H1 (cell line): ENCODE results near the gene DDX4. TPM values are rescaled to one million over a fixed set of nuclear protein-coding genes. Genes with fewer than 3 reads are reported as not detected.
"Not testable (repeated sequence)": the region's sequence is repeated elsewhere in the genome, so short reads cannot be mapped to it uniquely, and the experiment has no call there.

ENCODE experiments used
- CTCF ChIA-PET: fragments of 300-600 bp; sonication (Branson Sonifier 250); formaldehyde crosslinking; loops from one replicate; lab custom pipeline; 2021; ENCODE audit not compliant: partially characterized antibody; lab: Charles Lee
- POLR2A ChIA-PET: fragments of 300-600 bp; sonication (Branson Sonifier 250); formaldehyde crosslinking; loops from one replicate; lab custom pipeline; 2021; ENCODE audit warnings: inconsistent platforms; ENCODE audit not compliant: partially characterized antibody; lab: Charles Lee
- DNase-seq, 2 experiments: peaks; one replicate each; pipeline versions ENCODE4 v3.0.0 to v3.0.0-alpha.2; 2010 to 2022; ENCODE audit warnings: low spot score in 2 of 2, low read depth in 1 of 2, mixed read lengths in 1 of 2
- FAIRE-seq: peaks from 2 replicates; lab custom pipeline; 2011; peaks lifted over from hg19 to GRCh38; lab: Jason Lieb, UNC
- H2AFZ ChIP-seq: 2 replicates; pipeline ENCODE4 v1.8.1; 2012; ENCODE audit warnings: low read length, inconsistent platforms
- H2AK5ac ChIP-seq: 2 replicates; pipeline ENCODE4 v1.6.1; 2013; ENCODE audit warnings: low read depth, low read length
- H2BK120ac ChIP-seq: replicated peaks from 2 replicates; pipeline ENCODE3; 2013; ENCODE audit warnings: low read depth, low read length, inconsistent platforms
- H2BK12ac ChIP-seq: 2 replicates; pipeline ENCODE4 v1.6.1; 2013; ENCODE audit warnings: low read depth, low read length
- H2BK15ac ChIP-seq: 2 replicates; pipeline ENCODE4 v1.6.1; 2013; ENCODE audit warnings: low read length
- H2BK20ac ChIP-seq: 2 replicates; pipeline ENCODE4 v1.6.1; 2013; ENCODE audit warnings: low read length
- H2BK5ac ChIP-seq: 2 replicates; pipeline ENCODE4 v1.6.1; 2013; ENCODE audit warnings: low read depth, low read length
- H3K14ac ChIP-seq: 2 replicates; pipeline ENCODE4 v1.6.1; 2013; ENCODE audit warnings: inconsistent platforms; ENCODE audit not compliant: insufficient read length
- H3K18ac ChIP-seq: 2 replicates; pipeline ENCODE4 v1.6.1; 2013; ENCODE audit warnings: low read length; ENCODE audit errors: extremely low read depth
- H3K23ac ChIP-seq: 2 replicates; pipeline ENCODE4 v1.6.1; 2013; ENCODE audit warnings: inconsistent platforms; ENCODE audit not compliant: insufficient read length
- H3K23me2 ChIP-seq: 2 replicates; pipeline ENCODE4 v1.6.1; 2013; ENCODE audit warnings: low read depth, low read length
- H3K27ac ChIP-seq: 2 replicates; pipeline ENCODE4 v1.6.1; 2011; ENCODE audit warnings: low read depth, low read length, inconsistent platforms
- H3K27me3 ChIP-seq, 4 experiments: replicated peaks in 1 of 4; 1 replicate in 1 of 4; 2 replicates in 3 of 4; pipeline versions ENCODE4 v1.6.1 to v1.8.1; 2011 to 2013; ENCODE audit warnings: low read length in 3 of 4, mild to moderate bottlenecking in 3 of 4, inconsistent platforms in 2 of 4, mixed read lengths in 2 of 4, moderate library complexity in 1 of 4; ENCODE audit not compliant: control insufficient read depth in 3 of 4, insufficient read depth in 3 of 4; ENCODE audit errors: extremely low read depth in 1 of 4
- H3K36me3 ChIP-seq, 4 experiments: 2 replicates each; pipeline versions ENCODE4 v1.6.1 to v1.8.1; 2011 to 2013; ENCODE audit warnings: mild to moderate bottlenecking in 4 of 4, low read length in 3 of 4, moderate library complexity in 2 of 4, control low read depth in 1 of 4, inconsistent platforms in 1 of 4; ENCODE audit not compliant: insufficient read depth in 4 of 4, control insufficient read depth in 2 of 4
- H3K4ac ChIP-seq: replicated peaks from 2 replicates; pipeline ENCODE3; 2013; ENCODE audit warnings: low read length, low read depth, mixed read lengths, inconsistent platforms; ENCODE audit not compliant: insufficient read length
- H3K4me1 ChIP-seq, 4 experiments: replicated peaks in 1 of 4; 1 replicate in 1 of 4; 2 replicates in 3 of 4; pipeline versions ENCODE4 v1.6.1 to v1.8.1; 2011 to 2013; ENCODE audit warnings: low read length in 3 of 4, inconsistent platforms in 2 of 4, mixed read lengths in 1 of 4; ENCODE audit not compliant: insufficient read depth in 4 of 4, control insufficient read depth in 3 of 4
- H3K4me2 ChIP-seq, 2 experiments: 2 replicates each; pipeline versions ENCODE4 v1.6.1 to v1.8.1; 2011 to 2013; ENCODE audit warnings: low read depth in 2 of 2, low read length in 2 of 2, control low read depth in 1 of 2, inconsistent platforms in 1 of 2, mild to moderate bottlenecking in 1 of 2; ENCODE audit not compliant: insufficient read depth in 1 of 2
- H3K4me3 ChIP-seq, 4 experiments: fragments of 200-600, 300-600 bp in 1 of 4; sonication (generic), shearing (Covaris generic), sonication (Bioruptor Twin) in 1 of 4; 2 replicates each; pipeline versions ENCODE4 v1.5.1 to v1.8.1; 2011 to 2016; ENCODE audit warnings: low read length in 4 of 4, low read depth in 3 of 4, control low read depth in 2 of 4, inconsistent platforms in 2 of 4, mild to moderate bottlenecking in 2 of 4, mixed read lengths in 1 of 4, moderate library complexity in 1 of 4; ENCODE audit not compliant: insufficient read depth in 2 of 4; ENCODE audit errors: extremely low read depth in 1 of 4
- H3K56ac ChIP-seq: replicated peaks from 2 replicates; pipeline ENCODE3; 2013; ENCODE audit warnings: low read depth, mild to moderate bottlenecking, mixed read lengths, low read length, inconsistent platforms; ENCODE audit not compliant: insufficient read length
- H3K79me1 ChIP-seq: 2 replicates; pipeline ENCODE4 v1.6.1; 2013; ENCODE audit warnings: low read depth, low read length, control low read depth
- H3K79me2 ChIP-seq, 2 experiments: 2 replicates each; pipeline versions ENCODE4 v1.6.1 to v1.8.1; 2012 to 2013; ENCODE audit warnings: low read length in 2 of 2, mild to moderate bottlenecking in 2 of 2, inconsistent platforms in 1 of 2; ENCODE audit not compliant: insufficient read depth in 2 of 2, control insufficient read depth in 1 of 2
- H3K9ac ChIP-seq, 4 experiments: replicated peaks in 1 of 4; 1 replicate in 1 of 4; 2 replicates in 3 of 4; pipeline versions ENCODE4 v1.6.1 to v1.8.1; 2011 to 2013; ENCODE audit warnings: low read depth in 3 of 4, low read length in 3 of 4, control low read depth in 2 of 4, mild to moderate bottlenecking in 2 of 4, moderate library complexity in 2 of 4, inconsistent platforms in 1 of 4; ENCODE audit errors: extremely low read depth in 1 of 4
- H3K9me3 ChIP-seq, 2 experiments: 2 replicates each; pipeline versions ENCODE4 v1.6.1 to v1.8.1; 2012 to 2013; ENCODE audit warnings: mild to moderate bottlenecking in 2 of 2, moderate library complexity in 2 of 2, control low read depth in 1 of 2, inconsistent platforms in 1 of 2, low read depth in 1 of 2, low read length in 1 of 2, mixed read lengths in 1 of 2; ENCODE audit not compliant: insufficient read depth in 2 of 2
- H4K20me1 ChIP-seq, 2 experiments: replicated peaks in 1 of 2; 2 replicates each; pipeline versions ENCODE3 to v1.8.1; 2011 to 2013; ENCODE audit warnings: inconsistent platforms in 2 of 2, low read length in 2 of 2, mild to moderate bottlenecking in 1 of 2; ENCODE audit not compliant: insufficient read depth in 2 of 2, control insufficient read depth in 1 of 2
- H4K5ac ChIP-seq: 2 replicates; pipeline ENCODE4 v1.6.1; 2013; ENCODE audit warnings: low read length, low read depth, mixed read lengths, inconsistent platforms; ENCODE audit not compliant: insufficient read length
- H4K8ac ChIP-seq: 2 replicates; pipeline ENCODE4 v1.8.0; 2013; ENCODE audit warnings: mild to moderate bottlenecking, moderate library complexity, low read length, inconsistent platforms; ENCODE audit not compliant: insufficient read depth; ENCODE audit errors: extremely low read depth
- H4K91ac ChIP-seq: replicated peaks from 2 replicates; pipeline ENCODE3; 2013; ENCODE audit warnings: low read length, mixed read lengths, inconsistent platforms; ENCODE audit not compliant: insufficient read length
- WGBS, 2 experiments: shearing (Covaris generic) in 1 of 2; methylation state at CpG; one replicate each; pipeline versions ENCODE4 v1.1.6 to v1.1.7; 2013 to 2015; ENCODE audit warnings: low lambda C conversion rate in 2 of 2, mixed read lengths in 2 of 2, inconsistent platforms in 1 of 2, low coverage in 1 of 2, missing lambda C conversion rate in 1 of 2; ENCODE audit not compliant: insufficient replicate concordance in 2 of 2, insufficient coverage in 1 of 2, insufficient read length in 1 of 2; ENCODE audit errors: extremely low coverage in 1 of 2, missing lambda C conversion rate in 1 of 2; 5-methylcytosine and 5-hydroxymethylcytosine counted together
- polyA plus RNA-seq, 7 experiments: library from polyadenylated mRNA; depleted of rRNA in 3 of 7; stranded (reverse) in 5 of 7; unstranded in 2 of 7; fragments of >200 nt in 5 of 7; fragments of 200-250 nt in 2 of 7; gene quantifications; 1 replicate in 5 of 7; 2 replicates in 1 of 7; 4 replicates in 1 of 7; pipeline versions ENCODE4 v1.2.1 to v1.2.3, GENCODE V29; 2011 to 2013; ENCODE audit warnings: missing spikeins in 2 of 7, mixed read lengths in 2 of 7
- total RNA-seq: library from RNA; stranded (reverse); fragmentation: NEBNext Ultra II Directional; extraction: Animal tissue kit (Norgen Biotek cat#: 25700); gene quantifications from 2 replicates; pipeline ENCODE4 v1.2.1, GENCODE V29; 2021

Gene DDX4
- total and polyA plus RNA-seq, 2 of the 8 experiments (the other 6 are each of a cell fraction or from before 2014, with no cell fraction given), result 0.15 TPM; not detected in 1

- H3K36me3 ChIP-seq, CTCF ChIA-PET, H3K23me2 ChIP-seq, H2BK5ac ChIP-seq, H2AK5ac ChIP-seq, H2BK15ac ChIP-seq, H3K79me1 ChIP-seq, H4K91ac ChIP-seq, H3K56ac ChIP-seq, H3K4me3 ChIP-seq, H3K9me3 ChIP-seq, H4K20me1 ChIP-seq, H3K27me3 ChIP-seq, H3K4me1 ChIP-seq, DNase-seq, POLR2A ChIA-PET, H2AFZ ChIP-seq, H3K27ac ChIP-seq, H3K9ac ChIP-seq, FAIRE-seq, H3K23ac ChIP-seq, H2BK12ac ChIP-seq, H4K8ac ChIP-seq, H3K79me2 ChIP-seq, H2BK120ac ChIP-seq, H4K5ac ChIP-seq, H3K4me2 ChIP-seq, H3K18ac ChIP-seq, H3K14ac ChIP-seq, H3K4ac ChIP-seq, H2BK20ac ChIP-seq: not testable (repeated sequence)
- 89% methylated on average over 7 of the region's 7 CpGs; no CpG with 5 or more reads in 1 of the 2 experiments for WGBS, 2 experiments
Observed at GRCh38 chr5:55761721-55762120, 23.9 kb downstream of the DDX4 start.
